A549 (cell line): ENCODE results near the gene LEPROT. TPM values are rescaled to one million over a fixed set of nuclear protein-coding genes. Genes with fewer than 3 reads are reported as not detected.

Experiments used
- ATAC-seq, 2 experiments: fragments of 200-7000 bp in 1 of 2; fragments of >200 bp in 1 of 2; cut with Nextera tagmentation in 1 of 2; cut with Tn5 transposase in 1 of 2; 3 replicates each; pipeline versions ENCODE4 v1.8.0 to v1.9.1; 2018 to 2020; ENCODE audit warnings: mild to moderate bottlenecking in 1 of 2, moderate library complexity in 1 of 2
- CTCF ChIA-PET: fragments of 300-600 bp; sonication (Branson Sonifier 250); formaldehyde crosslinking; extraction: SDS; loops from one replicate; lab custom pipeline; 2021; ENCODE audit warnings: antibody characterized with exemption, inconsistent platforms; lab: Yijun Ruan, JAX
- POLR2A ChIA-PET: fragments of 350-600 bp; formaldehyde crosslinking; extraction: SDS; loops from one replicate; lab custom pipeline; 2021; ENCODE audit warnings: antibody characterized with exemption, inconsistent platforms; lab: Yijun Ruan, JAX
- DNase-seq, 2 experiments: peaks; one replicate each; pipeline versions ENCODE4 v3.0.0 to v3.0.0-alpha.2; 2011 to 2016; ENCODE audit warnings: low read depth in 1 of 2, low spot score in 1 of 2
- FAIRE-seq: peaks from 2 replicates; lab custom pipeline; 2011; peaks lifted over from hg19 to GRCh38; lab: Jason Lieb, UNC
- H3K27ac ChIP-seq, 2 experiments: fragments of >200 bp; sonication (Bioruptor Twin); formaldehyde crosslinking; 3 replicates each; pipeline ENCODE4 v1.5.1; 2016 to 2017
- H3K4me1 ChIP-seq: fragments of >200 bp; sonication (Bioruptor Twin); formaldehyde crosslinking; 3 replicates; pipeline ENCODE4 v1.6.1; 2016
- H3K4me2 ChIP-seq: fragments of >200 bp; sonication (Bioruptor Twin); formaldehyde crosslinking; 3 replicates; pipeline ENCODE4 v1.6.1; 2016
- H3K4me3 ChIP-seq: fragments of >200 bp; sonication (Bioruptor Twin); formaldehyde crosslinking; 3 replicates; pipeline ENCODE4 v1.5.1; 2016
- H3K9me3 ChIP-seq: fragments of >200 bp; sonication (Bioruptor Twin); formaldehyde crosslinking; 3 replicates; pipeline ENCODE4 v1.6.1; 2016
- BCL3 ChIP-seq: fragments of >200 bp; sonication (Bioruptor Twin); formaldehyde crosslinking; IDR thresholded peaks from 3 replicates; pipeline ENCODE4 v1.6.1; 2016
- CBX8 ChIP-seq: fragments of 200-600 bp; sonication (generic); IDR thresholded peaks from 2 replicates; pipeline ENCODE4 v1.6.1; 2016
- CHD2 ChIP-seq: fragments of 150-350 bp; IDR thresholded peaks from 2 replicates; pipeline ENCODE4 v1.6.1; 2014; ENCODE audit warnings: low read length; ENCODE audit not compliant: partially characterized antibody
- E2F6 ChIP-seq: IDR thresholded peaks from 2 replicates; pipeline ENCODE4 v1.6.1; 2012; ENCODE audit warnings: low read depth, borderline replicate concordance
- EHF ChIP-seq: fragments of 250-450 bp; sonication (Bioruptor Pico); IDR thresholded peaks from 2 replicates; pipeline ENCODE4 v1.5.0; 2020; ENCODE audit warnings: mild to moderate bottlenecking
- ESRRA ChIP-seq: fragments of 150-350 bp; IDR thresholded peaks from 2 replicates; pipeline ENCODE4 v1.6.1; 2014; ENCODE audit warnings: mild to moderate bottlenecking, low read length, borderline replicate concordance
- FOSB ChIP-seq: fragments of 250-450 bp; sonication (Bioruptor Pico); IDR thresholded peaks from 2 replicates; pipeline ENCODE4 v1.5.0; 2020; ENCODE audit warnings: mild to moderate bottlenecking, moderate library complexity
- FOXS1 ChIP-seq: fragments of 250-450 bp; sonication (Bioruptor Pico); IDR thresholded peaks from 2 replicates; pipeline ENCODE4 v1.5.0; 2020; ENCODE audit warnings: mild to moderate bottlenecking, moderate library complexity
- HDAC2 ChIP-seq: fragments of 200-600 bp; sonication (generic); IDR thresholded peaks from 2 replicates; pipeline ENCODE4 v1.6.1; 2016
- HOXB13 ChIP-seq: fragments of 250-450 bp; sonication (Bioruptor Pico); IDR thresholded peaks from 2 replicates; pipeline ENCODE4 v1.5.0; 2020; ENCODE audit warnings: low read depth, mild to moderate bottlenecking, moderate library complexity
- JUN ChIP-seq, 2 experiments: fragments of >200 bp; sonication (Bioruptor Twin); formaldehyde crosslinking; IDR thresholded peaks; 2 replicates in 1 of 2; 3 replicates in 1 of 2; pipeline ENCODE4 v1.6.1; 2016 to 2017
- JUNB ChIP-seq: fragments of >200 bp; sonication (Bioruptor Twin); formaldehyde crosslinking; IDR thresholded peaks from 2 replicates; pipeline ENCODE4 v1.6.1; 2016
- KDM5A ChIP-seq: fragments of 200-600 bp; sonication (generic); IDR thresholded peaks from 2 replicates; pipeline ENCODE4 v1.6.1; 2016; ENCODE audit warnings: antibody characterized with exemption, mild to moderate bottlenecking
- MAFK ChIP-seq: fragments of 450-650 bp; IDR thresholded peaks from 2 replicates; pipeline ENCODE4 v1.6.1; 2014; ENCODE audit not compliant: partially characterized antibody
- MAX ChIP-seq: IDR thresholded peaks from 2 replicates; pipeline ENCODE4 v1.6.1; 2012
- PHF8 ChIP-seq: fragments of 200-600 bp; sonication (generic); IDR thresholded peaks from 2 replicates; pipeline ENCODE4 v1.6.1; 2016; ENCODE audit warnings: low read depth, mild to moderate bottlenecking, antibody characterized with exemption, moderate library complexity, borderline replicate concordance
- POLR2A ChIP-seq: IDR thresholded peaks from 2 replicates; pipeline ENCODE4 v1.6.1; 2012; ENCODE audit warnings: mild to moderate bottlenecking, low read length
- REST ChIP-seq: fragments of 200-600 bp; sonication (generic); IDR thresholded peaks from 2 replicates; pipeline ENCODE4 v1.6.1; 2016; ENCODE audit warnings: antibody characterized with exemption, mild to moderate bottlenecking, moderate library complexity
- RFX5 ChIP-seq: fragments of 450-650 bp; IDR thresholded peaks from 2 replicates; pipeline ENCODE4 v1.7.1; 2014; ENCODE audit warnings: antibody characterized with exemption, mild to moderate bottlenecking, moderate library complexity
- SMC3 ChIP-seq: fragments of >200 bp; sonication (Bioruptor Twin); formaldehyde crosslinking; IDR thresholded peaks from 3 replicates; pipeline ENCODE4 v1.6.1; 2018; ENCODE audit warnings: inconsistent platforms
- ZFP36 ChIP-seq: fragments of 450-650 bp; IDR thresholded peaks from 2 replicates; pipeline ENCODE4 v1.6.1; 2014; ENCODE audit warnings: borderline replicate concordance; ENCODE audit not compliant: partially characterized antibody
- ZNF302 ChIP-seq: fragments of 250-450 bp; sonication (Bioruptor Pico); IDR thresholded peaks from 2 replicates; pipeline ENCODE4 v1.9.0; 2021; ENCODE audit warnings: inconsistent platforms, mild to moderate bottlenecking, moderate library complexity
- WGBS: methylation state at CpG from one replicate; pipeline ENCODE4 v1.1.6; 2017; ENCODE audit errors: missing lambda C conversion rate; 5-methylcytosine and 5-hydroxymethylcytosine counted together
- polyA minus RNA-seq: library from RNA; depleted of rRNA, polyadenylated mRNA; stranded (reverse); fragments of >200 nt; gene quantifications from 2 replicates; pipeline ENCODE4 v1.2.3, GENCODE V29; 2011; rRNA and poly(A)+ RNA removed
- polyA plus RNA-seq, 4 experiments: library from polyadenylated mRNA; depleted of rRNA in 3 of 4; stranded (reverse); fragments of >200 nt; fragmentation: RNase III in 1 of 4; extraction: RNeasy Plus Mini Kit Qiagen cat#74134 plus additional on column Dnase treatment in 1 of 4; gene quantifications; 2 replicates in 3 of 4; 3 replicates in 1 of 4; pipeline ENCODE4 v1.2.3, GENCODE V29; 2011 to 2017

The LEPROT gene
- polyA plus RNA-seq (2011; rRNA removed): 48.4 and 62.9 TPM in 2 replicates
- polyA plus RNA-seq (2012; cell fraction: cytosol; rRNA removed): 20.6 and 23.8 TPM in 2 replicates
- polyA plus RNA-seq (2012; cell fraction: nucleus; rRNA removed): 11.5 and 29.9 TPM in 2 replicates
- 49.5 to 57.6 TPM (median 51.2 TPM) in 3 replicates for polyA plus RNA-seq (2017; fragmentation: RNase III; extraction: RNeasy Plus Mini Kit Qiagen cat#74134 plus additional on column Dnase treatment)
- 40.3 and 42.5 TPM in 2 replicates for polyA minus RNA-seq

GRCh38 chr1:65420590-65421350 lies at the start of gene LEPROT, which contains the start of gene LEPR:
TSS of gene LEPROT (plus strand) at chr1:65420668. CDS start at chr1:65420725, 57 bp downstream.
TSS of gene LEPR (plus strand) at chr1:65420668. CDS start at chr1:65565566, 144,898 bp downstream.
- ChIA-PET CTCF (interaction anchor here (2.3 kb wide), 1 partner anchor 267 kb away, joined by 7 read pairs; no protein-coding TSS in a partner anchor), POLR2A (interaction anchor here (0.7 to 1.5 kb wide), 4 partner anchors 9 to 166 kb away, joined by 4 to 7 read pairs (median 5); no protein-coding TSS in a partner anchor)
- no peak for FAIRE-seq
- peak in 1 of 2 experiments; percentile 72 for DNase-seq
- H3K9me3 ChIP-seq: no peaks in the 10 kb centered on the region
- H3K4me1 ChIP-seq: peaks cover 64% of the 10 kb centered on the region
- peak within 1 kb of the TSS; percentile 85 for H3K4me3 ChIP-seq
- ATAC-seq: peak; percentile 69 to 83
- H3K27ac ChIP-seq: peak within 1 kb of the TSS; percentile 90 to 99
- WGBS: 0% methylated on average over 18 of the region's 60 CpGs
- no peak for TF ChIP-seq ESRRA
- no peak; the same call in none of the 2 replicates for TF ChIP-seq MAX
- TF ChIP-seq PHF8: peak; percentile 54; the same call in 1 of the 2 replicates
- no peak for TF ChIP-seq FOSB (CRISPR knock-in tag)
- 0 out of 3 replicates have a peak, but pooled peaks have one; percentile 38 for TF ChIP-seq BCL3
- TF ChIP-seq JUN (IDR thresholded peaks at IDR 0.05): peak in 1 of 2 experiments; percentile 68; a peak in 2 of 5 replicates
- no peak for TF ChIP-seq SMC3
- TF ChIP-seq E2F6: 0 out of 2 replicates have a peak, but pooled peaks have one; percentile 12
- peak; percentile 76 for TF ChIP-seq POLR2A
- TF ChIP-seq, all 56 proteins: peak for 5
- H3K4me2 ChIP-seq: peak within 1 kb of the TSS; percentile 89

GRCh38 chr1:65371544-65371943 lies 48.9 kb upstream of the LEPROT start:
- no peak for ATAC-seq
- WGBS: 100% methylated on average over 3 of the region's 3 CpGs
- FAIRE-seq: no peak
- DNase-seq: no peak
- TF ChIP-seq POLR2A (no peak), REST (no peak), CHD2 (no peak), JUNB (no peak), ZNF302 (CRISPR knock-in tag) (no peak), FOSB (CRISPR knock-in tag) (no peak), HDAC2 (no peak), HOXB13 (CRISPR knock-in tag) (no peak), EHF (CRISPR knock-in tag) (no peak), FOXS1 (CRISPR knock-in tag) (no peak), CBX8 (no peak), RFX5 (no peak), ESRRA (no peak), ZFP36 (no peak), MAFK (no peak), KDM5A (no peak)
- Histone ChIP-seq H3K4me3 (no peak overlapping the region), H3K27ac (no peak overlapping the region), H3K4me1 (peaks cover 10% of the 10 kb centered on the region), H3K9me3 (no peaks in the 10 kb centered on the region), H3K4me2 (no peak overlapping the region)
- CTCF ChIA-PET: interaction anchor here (1.4 kb wide), 1 partner anchor 30 kb away, joined by 3 read pairs; no protein-coding TSS in a partner anchor
- POLR2A ChIA-PET: no interaction called here
